ENCODE measurements around the gene EP300. TPM values are rescaled to one million over a fixed set of nuclear protein-coding genes. Genes with fewer than 3 reads are reported as not detected.
"Not testable (repeated sequence)": the region's sequence is repeated elsewhere in the genome, so short reads cannot be mapped to it uniquely, and the experiment has no call there.

Gene EP300
- total and polyA plus RNA-seq, 12 donors = 7.0 to 161 (median 51.8) TPM

- H3K27ac ChIP-seq = no peak overlapping the region
- no peak overlapping the region for H3K4me3 ChIP-seq
- no peak for DNase-seq
- TF ChIP-seq, protein P1, sequence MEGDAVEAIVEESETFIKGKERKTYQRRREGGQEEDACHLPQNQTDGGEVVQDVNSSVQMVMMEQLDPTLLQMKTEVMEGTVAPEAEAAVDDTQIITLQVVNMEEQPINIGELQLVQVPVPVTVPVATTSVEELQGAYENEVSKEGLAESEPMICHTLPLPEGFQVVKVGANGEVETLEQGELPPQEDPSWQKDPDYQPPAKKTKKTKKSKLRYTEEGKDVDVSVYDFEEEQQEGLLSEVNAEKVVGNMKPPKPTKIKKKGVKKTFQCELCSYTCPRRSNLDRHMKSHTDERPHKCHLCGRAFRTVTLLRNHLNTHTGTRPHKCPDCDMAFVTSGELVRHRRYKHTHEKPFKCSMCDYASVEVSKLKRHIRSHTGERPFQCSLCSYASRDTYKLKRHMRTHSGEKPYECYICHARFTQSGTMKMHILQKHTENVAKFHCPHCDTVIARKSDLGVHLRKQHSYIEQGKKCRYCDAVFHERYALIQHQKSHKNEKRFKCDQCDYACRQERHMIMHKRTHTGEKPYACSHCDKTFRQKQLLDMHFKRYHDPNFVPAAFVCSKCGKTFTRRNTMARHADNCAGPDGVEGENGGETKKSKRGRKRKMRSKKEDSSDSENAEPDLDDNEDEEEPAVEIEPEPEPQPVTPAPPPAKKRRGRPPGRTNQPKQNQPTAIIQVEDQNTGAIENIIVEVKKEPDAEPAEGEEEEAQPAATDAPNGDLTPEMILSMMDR (IDR thresholded peaks at IDR 0.05) = no peak
- no peak for TF ChIP-seq POLR2A (IDR thresholded peaks at IDR 0.05)
- no peaks in the 10 kb centered on the region for H3K27me3 ChIP-seq
- intact Hi-C loops (cut with DNase I) = no loop called here
- H3K9me3 ChIP-seq (replicated peaks in 1 of 3) = no peaks in the 10 kb centered on the region
- no peaks in the 10 kb centered on the region for H3K36me3 ChIP-seq (replicated peaks in 1 of 2)
- no peaks in the 10 kb centered on the region for H3K4me1 ChIP-seq (replicated peaks in 1 of 2)
Observed at GRCh38 chr22:41057076-41057475, 35.3 kb upstream of the EP300 start.

DNA sequence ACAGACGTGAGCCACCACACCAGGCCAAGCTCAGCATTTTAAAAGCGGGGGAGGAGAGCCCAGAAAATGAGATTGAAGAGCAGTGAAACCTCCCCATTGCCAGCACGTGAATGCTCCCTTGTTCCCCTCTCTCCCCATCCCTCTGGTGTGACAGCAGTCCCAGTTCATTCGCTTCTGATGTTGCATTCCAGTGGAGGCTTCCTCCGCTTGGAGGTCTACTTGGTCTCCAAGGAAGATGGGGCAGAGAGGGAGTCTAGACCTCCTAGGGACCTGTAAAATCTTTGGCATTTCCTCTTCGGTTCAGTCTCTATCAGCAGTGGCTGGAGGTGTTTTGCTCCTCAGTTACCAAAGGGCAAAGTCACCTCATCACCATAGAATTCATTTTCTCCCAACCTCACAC, 30.2 kb upstream of the EP300 start:
- Histone ChIP-seq H3K9me3 (replicated peaks in 1 of 3) (no peaks in the 10 kb centered on the region), H3K4me3 (no peak overlapping the region), H3K27ac (no peak overlapping the region), H3K27me3 (no peaks in the 10 kb centered on the region), H3K4me1 (replicated peaks in 1 of 2) (no peaks in the 10 kb centered on the region), H3K36me3 (replicated peaks in 1 of 2) (no peaks in the 10 kb centered on the region)
- TF ChIP-seq, protein P1 (IDR thresholded peaks at IDR 0.05) = no peak
- TF ChIP-seq POLR2A (IDR thresholded peaks at IDR 0.05) = no peak
- DNase-seq = no peak
- intact Hi-C loops (cut with DNase I) = no loop called here
- WGBS, 4 donors = 67 to 90% (median 80%) methylated on average over 5 to 6 of the region's 6 CpGs

DNA sequence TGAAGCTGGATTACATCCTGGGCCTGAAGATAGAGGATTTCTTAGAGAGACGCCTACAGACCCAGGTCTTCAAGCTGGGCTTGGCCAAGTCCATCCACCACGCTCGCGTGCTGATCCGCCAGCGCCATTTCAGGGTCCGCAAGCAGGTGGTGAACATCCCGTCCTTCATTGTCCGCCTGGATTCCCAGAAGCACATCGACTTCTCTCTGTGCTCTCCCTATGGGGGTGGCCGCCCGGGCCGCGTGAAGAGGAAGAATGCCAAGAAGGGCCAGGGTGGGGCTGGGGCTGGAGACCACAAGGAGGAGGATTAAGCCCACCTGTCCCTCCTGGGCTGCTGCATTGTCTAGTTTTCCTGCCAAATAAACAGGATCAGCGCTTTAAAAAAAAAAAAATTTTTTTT, 28.1 kb upstream of the EP300 start:
- H3K4me1 ChIP-seq (replicated peaks in 1 of 2); H3K36me3 ChIP-seq (replicated peaks in 1 of 2); DNase-seq; H3K27ac ChIP-seq; H3K4me3 ChIP-seq; H3K27me3 ChIP-seq; H3K9me3 ChIP-seq (replicated peaks in 1 of 3); intact Hi-C loops (cut with DNase I): not testable (repeated sequence)
- WGBS, 4 donors = 91 to 96% (median 94%) methylated on average over 13 to 15 of the region's 15 CpGs

- H3K36me3 ChIP-seq (replicated peaks in 1 of 2); DNase-seq; H3K4me3 ChIP-seq; intact Hi-C loops (cut with DNase I); H3K9me3 ChIP-seq (replicated peaks in 1 of 3); H3K4me1 ChIP-seq (replicated peaks in 1 of 2); H3K27me3 ChIP-seq; H3K27ac ChIP-seq: not testable (repeated sequence)
- 90 to 92% (median 91%) methylated on average over 8 of the region's 8 CpGs for WGBS, 4 donors
Observed at GRCh38 chr22:41066341-41066740, 26.1 kb upstream of the EP300 start.

- H3K9me3 ChIP-seq (replicated peaks in 1 of 3); H3K4me3 ChIP-seq; H3K36me3 ChIP-seq (replicated peaks in 1 of 2); DNase-seq; H3K27me3 ChIP-seq; intact Hi-C loops (cut with DNase I); H3K4me1 ChIP-seq (replicated peaks in 1 of 2); H3K27ac ChIP-seq: not testable (repeated sequence)
- WGBS, 4 donors = 85 to 95% (median 89%) methylated on average over 10 of the region's 10 CpGs
Observed at GRCh38 chr22:41067968-41068367, 24.4 kb upstream of the EP300 start.

DNA sequence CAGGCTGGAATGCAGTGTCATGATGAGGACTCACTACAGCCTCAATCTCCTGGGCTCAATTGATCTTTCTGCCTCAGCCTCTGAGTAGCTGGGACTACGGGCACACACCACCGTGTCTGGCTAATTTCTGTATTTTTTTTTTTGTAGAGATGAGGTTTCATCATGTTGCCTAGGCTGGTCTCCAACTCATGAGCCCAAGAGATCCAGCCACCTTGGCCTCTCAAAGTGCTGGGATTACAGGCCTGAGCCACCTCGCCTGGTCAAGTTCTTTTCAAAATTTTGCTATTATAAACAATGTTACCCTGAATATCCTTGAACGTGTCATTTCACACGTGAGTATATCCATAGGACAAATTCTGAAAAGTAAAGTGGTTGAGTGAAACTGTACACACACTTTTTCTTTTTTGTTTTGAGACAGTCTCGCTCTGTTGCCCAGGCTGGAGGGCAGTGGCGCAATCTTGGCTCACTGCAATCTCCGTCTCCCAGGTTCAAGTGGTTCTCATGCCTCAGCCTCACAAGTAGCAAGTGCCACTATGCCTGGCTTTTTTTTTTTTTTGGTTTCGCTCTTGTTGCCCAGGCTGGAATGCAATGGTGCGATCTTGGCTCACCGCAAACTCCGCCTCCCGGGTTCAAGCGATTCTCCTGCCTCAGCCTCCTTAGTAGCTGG, 21.6 kb upstream of the EP300 start:
- Histone ChIP-seq H3K27me3 (no peaks in the 10 kb centered on the region), H3K36me3 (replicated peaks in 1 of 2) (no peaks in the 10 kb centered on the region), H3K4me1 (replicated peaks in 1 of 2) (no peaks in the 10 kb centered on the region), H3K27ac (no peak overlapping the region), H3K9me3 (replicated peaks in 1 of 3) (no peaks in the 10 kb centered on the region), H3K4me3 (no peak overlapping the region)
- no peak for TF ChIP-seq POLR2A (IDR thresholded peaks at IDR 0.05)
- TF ChIP-seq, protein P1 (IDR thresholded peaks at IDR 0.05) = no peak
- intact Hi-C loops (cut with DNase I) = no loop called here
- 86 to 90% (median 89%) methylated on average over 14 of the region's 14 CpGs for WGBS, 4 donors
- DNase-seq = no peak
